Fibroblast of lung (primary cell): ENCODE measurements around the gene MORN4. TPM values are rescaled to one million over a fixed set of nuclear protein-coding genes. Genes with fewer than 3 reads are reported as not detected.

ENCODE experiments used
- DNase-seq, 2 donors: peaks; one replicate each; pipeline versions ENCODE4 v3.0.0 to v3.0.0-alpha.2; 2010; ENCODE audit warnings: low read depth in 2 of 2
- H2AFZ ChIP-seq: 2 replicates; pipeline ENCODE4 v1.5.1; 2012; ENCODE audit warnings: low read length, control low read depth, inconsistent platforms
- H3K27ac ChIP-seq: 2 replicates; pipeline ENCODE4 v1.5.1; 2011; ENCODE audit warnings: low read length, control low read depth; ENCODE audit not compliant: insufficient read depth
- H3K27me3 ChIP-seq: 2 replicates; pipeline ENCODE4 v1.5.1; 2011; ENCODE audit warnings: mild to moderate bottlenecking, low read length; ENCODE audit not compliant: control insufficient read depth, insufficient read depth
- H3K36me3 ChIP-seq: 2 replicates; pipeline ENCODE4 v1.5.1; 2011; ENCODE audit warnings: low read length; ENCODE audit not compliant: control insufficient read depth, insufficient read depth
- H3K4me1 ChIP-seq: 2 replicates; pipeline ENCODE4 v1.5.1; 2011; ENCODE audit warnings: low read length; ENCODE audit not compliant: control insufficient read depth, insufficient read depth; ENCODE audit errors: extremely low read depth
- H3K4me2 ChIP-seq: 2 replicates; pipeline ENCODE4 v1.5.1; 2011; ENCODE audit warnings: low read length, control low read depth; ENCODE audit not compliant: insufficient read depth; ENCODE audit errors: extremely low read depth
- H3K4me3 ChIP-seq, 4 experiments: fragments of 200-600 bp in 1 of 4; sonication (generic) in 1 of 4; replicated peaks in 1 of 4; 2 replicates each; pipeline ENCODE4 v1.5.1; 2011 to 2016; ENCODE audit warnings: low read length in 4 of 4, low read depth in 3 of 4, mild to moderate bottlenecking in 3 of 4, control low read depth in 2 of 4, inconsistent platforms in 1 of 4, mixed read lengths in 1 of 4; ENCODE audit not compliant: insufficient read depth in 1 of 4; ENCODE audit errors: control extremely low read depth in 1 of 4
- H3K79me2 ChIP-seq: 2 replicates; pipeline ENCODE4 v1.5.1; 2012; ENCODE audit warnings: mild to moderate bottlenecking, low read length, inconsistent platforms; ENCODE audit not compliant: control insufficient read depth, insufficient read depth
- H3K9ac ChIP-seq: 2 replicates; pipeline ENCODE4 v1.5.1; 2011; ENCODE audit warnings: mild to moderate bottlenecking, low read length, control low read depth; ENCODE audit not compliant: insufficient read depth
- H3K9me3 ChIP-seq: 2 replicates; pipeline ENCODE4 v1.5.1; 2012; ENCODE audit warnings: low read depth, low read length; ENCODE audit not compliant: control insufficient read depth, insufficient read depth
- H4K20me1 ChIP-seq: 2 replicates; pipeline ENCODE4 v1.5.1; 2011; ENCODE audit warnings: low read length; ENCODE audit not compliant: control insufficient read depth, insufficient read depth; ENCODE audit errors: extremely low read depth
- CTCF ChIP-seq, 2 donors: IDR thresholded peaks in 1 of 2; conservative IDR thresholded peaks in 1 of 2; 1 replicate in 1 of 2; 2 replicates in 1 of 2; pipeline ENCODE4 v1.5.1; 2011 to 2012; ENCODE audit warnings: low read length in 2 of 2, control low read depth in 1 of 2, inconsistent platforms in 1 of 2, low read depth in 1 of 2, mild to moderate bottlenecking in 1 of 2
- EZH2 ChIP-seq: IDR thresholded peaks from 2 replicates; pipeline ENCODE4 v1.5.1; 2012; ENCODE audit warnings: low read length, control low read depth, mild to moderate bottlenecking; ENCODE audit errors: missing control alignments
- polyA plus RNA-seq, 2 donors: library from polyadenylated mRNA; depleted of rRNA in 1 of 2; stranded (reverse) in 1 of 2; unstranded in 1 of 2; fragments of >200 nt; gene quantifications; 2 replicates each; pipeline ENCODE4 v1.2.1, GENCODE V29; 2011 to 2012; ENCODE audit warnings: missing spikeins in 1 of 2
- total RNA-seq: library from RNA; depleted of rRNA; stranded (reverse); fragments of >200 nt; gene quantifications from 2 replicates; pipeline ENCODE4 v1.2.1, GENCODE V29; 2014

Gene MORN4
- total and polyA plus RNA-seq, 2 donors (not counting 1 experiment from before 2014, with no cell fraction given), result 13.2 to 13.4 TPM

DNA sequence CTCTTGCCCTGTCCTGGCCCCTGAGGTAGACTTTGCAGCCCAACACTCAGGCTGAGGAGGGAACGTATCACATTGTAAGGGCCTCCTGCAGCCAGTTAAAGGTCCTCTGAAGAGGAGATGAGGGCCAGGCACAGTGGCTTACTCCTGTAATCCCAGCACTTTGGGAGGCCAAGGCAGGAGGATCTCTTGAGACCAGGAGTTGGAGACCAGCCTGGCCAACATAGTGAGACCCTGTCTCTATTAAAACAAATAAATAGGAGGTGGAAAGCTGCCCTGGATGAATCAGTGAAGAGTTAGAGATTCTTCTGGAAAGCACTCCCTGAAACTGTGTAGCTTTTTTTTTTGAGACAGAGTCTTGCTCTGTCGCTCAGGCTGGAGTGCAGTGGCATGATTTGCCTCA lies 46.1 kb downstream of the MORN4 start:
- H3K27me3 ChIP-seq, result no peaks in the 10 kb centered on the region
- H3K9me3 ChIP-seq, result no peaks in the 10 kb centered on the region

DNA sequence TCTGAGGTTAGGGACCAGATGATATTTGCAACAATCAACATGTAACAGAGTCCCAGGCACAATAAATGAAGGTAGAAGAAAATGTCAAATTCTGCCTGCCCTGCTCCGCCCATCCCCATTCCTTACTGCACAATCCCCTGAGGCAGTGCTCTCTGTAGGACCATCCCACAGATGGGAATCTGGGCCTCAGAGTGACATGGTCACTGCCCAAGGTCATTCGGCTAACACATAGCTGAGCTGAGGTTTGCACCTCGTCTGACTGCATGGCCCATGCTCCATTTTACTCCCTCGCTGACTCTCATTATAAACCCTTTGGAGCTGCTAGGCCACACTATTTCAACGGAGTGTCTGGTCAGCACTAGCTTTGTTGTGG lies 47.9 kb downstream of the MORN4 start:
- H3K27ac ChIP-seq, result no peak overlapping the region
- H4K20me1 ChIP-seq, result no peaks in the 10 kb centered on the region
- no peaks in the 10 kb centered on the region for H3K27me3 ChIP-seq
- peaks cover 3% of the 10 kb centered on the region for H3K4me1 ChIP-seq
- no peak for TF ChIP-seq EZH2
- TF ChIP-seq CTCF (conservative IDR thresholded peaks at IDR 0.05 in 1 of 2, IDR thresholded peaks at IDR 0.05 in 1 of 2; ENCODE audit: low read depth in 1 of 2, low read length in 2 of 2), result no peak
- H3K9me3 ChIP-seq, result no peaks in the 10 kb centered on the region
- H2AFZ ChIP-seq, result no peak overlapping the region
- H3K9ac ChIP-seq, result no peak overlapping the region
- H3K4me3 ChIP-seq, result no peak overlapping the region
- DNase-seq, result no peak
- H3K4me2 ChIP-seq, result no peak overlapping the region
- H3K36me3 ChIP-seq, result no peaks in the 10 kb centered on the region
- H3K79me2 ChIP-seq, result no peaks in the 10 kb centered on the region

More for the DNA sequence above, 46.1 kb downstream of the MORN4 start:
- Histone ChIP-seq H3K9ac (no peak overlapping the region), H3K4me1 (peaks cover 3% of the 10 kb centered on the region), H3K27ac (no peak overlapping the region), H3K4me3 (no peak overlapping the region), H2AFZ (no peak overlapping the region), H4K20me1 (no peaks in the 10 kb centered on the region), H3K36me3 (no peaks in the 10 kb centered on the region), H3K79me2 (no peaks in the 10 kb centered on the region), H3K4me2 (no peak overlapping the region)
- TF ChIP-seq EZH2, result no peak
- TF ChIP-seq CTCF (conservative IDR thresholded peaks at IDR 0.05 in 1 of 2, IDR thresholded peaks at IDR 0.05 in 1 of 2; ENCODE audit: low read depth in 1 of 2, low read length in 2 of 2), result no peak
- DNase-seq, result no peak

DNA sequence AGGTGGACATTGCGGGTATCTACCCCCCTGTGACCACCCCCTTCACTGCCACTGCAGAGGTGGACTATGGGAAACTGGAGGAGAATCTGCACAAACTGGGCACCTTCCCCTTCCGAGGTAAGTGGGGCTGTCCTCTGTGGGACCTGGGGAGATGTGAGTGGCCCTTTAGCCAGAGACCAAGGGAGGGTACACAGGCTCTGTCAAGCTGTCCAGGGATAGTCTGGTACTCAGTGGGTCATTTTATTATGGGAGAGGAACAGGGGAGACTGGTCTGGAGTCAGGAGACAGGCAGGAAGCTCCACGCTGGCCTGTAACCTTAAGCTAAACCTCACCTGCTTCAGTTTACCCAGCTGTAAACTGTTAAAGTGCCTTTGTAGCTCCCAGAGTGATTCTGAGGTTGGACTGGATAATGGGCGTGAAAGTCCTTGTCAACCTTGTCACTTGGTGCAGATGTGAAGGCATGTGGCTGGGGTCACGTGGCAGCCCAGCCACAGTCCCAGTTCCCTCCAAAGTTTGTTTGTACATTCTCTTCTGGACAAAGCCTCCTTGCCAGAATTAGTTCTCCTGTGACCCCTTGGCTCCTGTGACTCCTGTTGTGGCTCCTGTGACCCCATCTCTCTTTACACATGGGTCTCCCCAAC lies 48.4 kb downstream of the MORN4 start:
- no peak overlapping the region for H3K9ac ChIP-seq
- no peaks in the 10 kb centered on the region for H3K36me3 ChIP-seq
- no peaks in the 10 kb centered on the region for H3K9me3 ChIP-seq
- no peaks in the 10 kb centered on the region for H4K20me1 ChIP-seq
- no peaks in the 10 kb centered on the region for H3K79me2 ChIP-seq
- no peak overlapping the region for H2AFZ ChIP-seq
- H3K4me3 ChIP-seq, result no peak overlapping the region
- peaks cover 3% of the 10 kb centered on the region for H3K4me1 ChIP-seq
- no peak for TF ChIP-seq EZH2
- no peak for TF ChIP-seq CTCF (conservative IDR thresholded peaks at IDR 0.05 in 1 of 2, IDR thresholded peaks at IDR 0.05 in 1 of 2; ENCODE audit: low read depth in 1 of 2, low read length in 2 of 2)
- H3K27me3 ChIP-seq, result no peaks in the 10 kb centered on the region
- no peak overlapping the region for H3K27ac ChIP-seq
- DNase-seq, result no peak
- no peak overlapping the region for H3K4me2 ChIP-seq
